GM12875 (cell line): ENCODE results near the gene ATP6V0D1.
"Not testable (repeated sequence)": the region's sequence is repeated elsewhere in the genome, so short reads cannot be mapped to it uniquely, and the experiment has no call there.

Experiments
- H3K4me3 ChIP-seq: one replicate; pipeline ENCODE4 v1.5.1; 2011; ENCODE audit warnings: low read depth, low read length, control low read depth
- TF ChIP-seq, protein P1 (sequence below): IDR thresholded peaks from 2 replicates; pipeline ENCODE4 v1.5.1; 2011; ENCODE audit warnings: low read depth, mild to moderate bottlenecking, control low read depth, inconsistent platforms, low read length, moderate library complexity, borderline replicate concordance; ENCODE audit not compliant: insufficient read depth

ATP6V0D1 gene

DNA sequence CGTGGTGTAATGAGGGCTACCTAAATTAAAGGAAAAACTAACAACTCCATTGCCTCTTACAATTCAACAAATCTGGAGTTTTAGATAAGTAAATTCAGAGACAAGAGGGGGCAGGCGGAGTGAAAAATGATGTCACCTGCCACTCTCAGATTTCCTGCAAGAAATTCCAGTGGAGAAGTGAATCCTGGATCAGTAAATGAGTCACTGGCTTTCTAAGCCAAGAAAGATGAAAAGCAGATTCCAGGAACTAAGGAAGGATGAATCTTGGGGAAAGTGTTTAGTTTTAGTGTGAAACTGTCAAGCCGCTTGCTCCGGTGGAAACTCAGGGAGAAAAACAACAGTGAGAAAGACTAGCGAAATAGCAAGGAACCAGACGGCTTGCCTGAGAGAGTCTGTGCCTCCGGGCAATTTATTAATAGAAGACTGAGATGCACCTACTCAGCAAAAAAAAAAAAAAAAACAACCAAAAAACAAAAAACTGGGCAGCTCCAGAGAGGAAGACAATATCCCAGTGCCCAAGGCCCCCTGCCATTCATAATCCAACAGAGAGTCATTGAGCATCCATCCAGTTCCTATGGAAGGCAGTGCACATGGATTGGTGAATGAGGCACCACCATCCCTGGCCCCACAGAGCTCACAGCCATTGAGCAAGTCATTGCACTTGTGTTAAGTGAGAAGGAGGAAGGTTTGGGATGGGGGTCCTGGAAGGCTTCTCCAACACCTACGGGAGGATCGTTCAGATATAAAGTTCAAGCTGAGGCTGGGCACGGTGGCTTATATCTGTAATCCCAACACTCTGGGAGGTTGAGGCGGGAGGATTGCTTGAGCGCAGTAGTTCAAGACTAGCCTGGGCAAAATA lies 35.6 kb upstream of the ATP6V0D1 start:
- TF ChIP-seq, protein P1, sequence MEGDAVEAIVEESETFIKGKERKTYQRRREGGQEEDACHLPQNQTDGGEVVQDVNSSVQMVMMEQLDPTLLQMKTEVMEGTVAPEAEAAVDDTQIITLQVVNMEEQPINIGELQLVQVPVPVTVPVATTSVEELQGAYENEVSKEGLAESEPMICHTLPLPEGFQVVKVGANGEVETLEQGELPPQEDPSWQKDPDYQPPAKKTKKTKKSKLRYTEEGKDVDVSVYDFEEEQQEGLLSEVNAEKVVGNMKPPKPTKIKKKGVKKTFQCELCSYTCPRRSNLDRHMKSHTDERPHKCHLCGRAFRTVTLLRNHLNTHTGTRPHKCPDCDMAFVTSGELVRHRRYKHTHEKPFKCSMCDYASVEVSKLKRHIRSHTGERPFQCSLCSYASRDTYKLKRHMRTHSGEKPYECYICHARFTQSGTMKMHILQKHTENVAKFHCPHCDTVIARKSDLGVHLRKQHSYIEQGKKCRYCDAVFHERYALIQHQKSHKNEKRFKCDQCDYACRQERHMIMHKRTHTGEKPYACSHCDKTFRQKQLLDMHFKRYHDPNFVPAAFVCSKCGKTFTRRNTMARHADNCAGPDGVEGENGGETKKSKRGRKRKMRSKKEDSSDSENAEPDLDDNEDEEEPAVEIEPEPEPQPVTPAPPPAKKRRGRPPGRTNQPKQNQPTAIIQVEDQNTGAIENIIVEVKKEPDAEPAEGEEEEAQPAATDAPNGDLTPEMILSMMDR, result no peak
- H3K4me3 ChIP-seq, result no peak overlapping the region

- TF ChIP-seq, protein P1, result peak; percentile 53; the same call in 1 of the 2 replicates
- no peak overlapping the region for H3K4me3 ChIP-seq
Observed at GRCh38 chr16:67514382-67514828, 33.4 kb upstream of the ATP6V0D1 start.

DNA sequence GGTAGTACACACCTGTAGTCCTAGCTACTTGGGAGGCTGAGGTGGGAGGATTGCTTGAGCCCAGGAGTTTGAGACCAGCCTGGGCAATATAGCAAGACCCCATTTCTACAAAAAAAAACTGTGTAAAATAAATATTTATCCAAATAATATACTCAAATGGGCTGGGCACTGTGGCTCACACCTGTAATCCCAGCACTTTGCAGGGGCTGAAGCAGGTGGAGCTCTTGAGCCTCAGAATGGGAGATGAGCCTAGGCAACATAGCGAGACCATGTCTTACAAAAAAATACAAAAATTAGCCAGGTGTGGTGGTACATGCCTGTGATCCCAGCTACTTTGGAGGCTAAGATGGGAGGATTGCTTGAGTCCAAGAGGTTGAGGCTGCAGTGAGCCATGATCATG lies 32.9 kb upstream of the ATP6V0D1 start:
- H3K4me3 ChIP-seq, result not testable (repeated sequence)

GRCh38 chr16:67509016-67509415 lies 28.1 kb upstream of the ATP6V0D1 start:
- no peak overlapping the region for H3K4me3 ChIP-seq
- TF ChIP-seq, protein P1, result no peak

DNA sequence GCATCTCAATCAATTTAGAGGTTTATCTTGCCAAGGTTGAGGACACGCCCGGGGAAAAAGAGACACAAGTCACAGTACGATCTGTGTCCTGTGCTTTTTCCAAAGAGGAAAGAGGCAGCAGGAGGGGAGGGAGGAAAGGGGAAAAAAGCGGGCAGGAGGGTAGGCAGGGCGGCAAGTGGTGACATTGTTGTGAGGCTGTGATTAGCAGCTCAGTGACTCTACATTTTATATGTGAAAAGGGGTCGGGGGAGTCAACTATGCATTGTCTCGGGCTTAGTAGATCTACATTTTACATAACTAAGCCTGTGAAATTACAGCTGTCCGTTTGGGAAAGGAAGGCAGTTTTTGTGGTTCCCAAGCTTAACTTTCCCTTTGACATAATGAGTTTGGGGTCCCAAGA lies 25.5 kb upstream of the ATP6V0D1 start:
- H3K4me3 ChIP-seq, result no peak overlapping the region
- TF ChIP-seq, protein P1, result no peak

DNA sequence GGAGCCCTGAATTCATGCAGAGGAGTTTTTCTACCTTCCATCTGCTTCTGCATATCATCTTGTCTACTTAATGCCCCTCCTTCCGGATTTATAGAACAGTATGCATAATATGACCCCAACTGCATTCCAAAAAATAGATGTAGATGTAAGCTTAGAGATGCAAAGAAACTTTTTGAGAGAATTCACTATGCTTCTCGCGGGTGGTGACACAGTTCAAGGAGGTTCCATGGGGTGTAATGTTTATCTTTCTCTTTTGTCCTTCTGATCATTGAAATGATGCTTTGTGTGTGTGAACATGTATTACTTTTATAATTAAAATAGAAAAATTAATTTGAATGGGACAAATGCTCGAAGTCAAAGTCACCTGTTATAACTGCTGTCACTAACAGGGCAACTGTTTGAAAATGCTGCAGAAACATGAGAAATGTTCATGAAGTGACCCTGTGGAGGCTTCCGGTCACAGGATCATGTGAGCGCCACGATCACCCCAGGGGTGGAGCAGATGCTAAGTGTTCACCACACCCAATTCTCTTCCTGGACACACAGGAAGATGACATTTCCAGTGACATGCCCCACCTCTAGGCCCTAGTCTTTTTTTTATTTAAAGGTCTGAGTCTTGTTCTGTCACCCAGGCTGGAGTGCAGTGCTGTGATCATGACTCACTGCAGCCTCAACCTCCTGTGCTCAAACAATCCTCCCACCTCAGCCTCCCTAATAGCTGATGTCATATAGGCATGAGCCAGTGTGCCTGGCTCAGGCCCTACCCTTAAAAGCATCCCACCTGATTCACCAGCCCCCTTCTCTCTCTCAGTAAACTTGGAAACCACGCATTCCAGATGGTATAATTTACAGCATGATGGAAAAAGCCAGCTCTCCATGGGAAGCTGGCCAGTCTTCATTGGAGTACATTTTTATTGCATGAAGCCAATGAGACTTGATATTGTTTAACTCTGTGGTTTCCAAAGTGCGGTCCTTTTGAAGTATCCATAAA lies 23.4 kb upstream of the ATP6V0D1 start:
- TF ChIP-seq, protein P1, result no peak
- H3K4me3 ChIP-seq, result no peak overlapping the region

DNA sequence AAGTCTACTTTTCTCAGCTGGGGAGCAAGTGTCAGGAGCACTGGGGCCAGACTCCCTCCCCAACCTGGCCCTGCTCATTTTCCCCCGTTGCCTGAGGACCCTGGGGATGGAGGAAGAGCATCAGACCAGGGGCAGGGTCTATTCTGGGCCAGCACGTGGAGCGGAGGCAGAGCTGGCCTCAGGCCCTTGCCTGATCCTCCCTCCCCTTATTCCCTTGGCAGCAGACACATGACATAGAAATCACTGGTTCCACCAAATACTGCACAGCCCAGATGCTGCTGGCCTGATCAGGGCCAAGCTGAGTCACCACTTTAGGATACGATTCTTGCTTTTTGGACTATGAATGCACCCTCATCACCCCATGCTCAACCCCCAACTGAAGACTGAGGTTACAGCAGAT lies 18.1 kb upstream of the ATP6V0D1 start:
- no peak overlapping the region for H3K4me3 ChIP-seq
- TF ChIP-seq, protein P1, result no peak
